Osteocyte (in vitro differentiated cells): ENCODE data around the gene GSTO1. TPM values are rescaled to one million over a fixed set of nuclear protein-coding genes. Genes with fewer than 3 reads are reported as not detected.
A peak's percentile ranks its signal among the peaks of the same experiment; 100 is the strongest.

ENCODE experiments used
- DNase-seq: peaks from one replicate; pipeline ENCODE4 v3.0.0; 2021; ENCODE audit warnings: mixed read lengths; ENCODE audit not compliant: unreplicated experiment; ENCODE audit errors: extremely low spot score
- H3K27ac Mint-ChIP-seq: one replicate; pipeline ENCODE4 v1.8.0; 2021; ENCODE audit warnings: mild to moderate bottlenecking, mixed read lengths; ENCODE audit not compliant: unreplicated experiment
- H3K27me3 Mint-ChIP-seq: one replicate; pipeline ENCODE4 v1.8.0; 2021; ENCODE audit warnings: mixed read lengths; ENCODE audit not compliant: unreplicated experiment
- H3K36me3 Mint-ChIP-seq: one replicate; pipeline ENCODE4 v1.8.0; 2021; ENCODE audit warnings: mixed read lengths; ENCODE audit not compliant: unreplicated experiment
- H3K4me1 Mint-ChIP-seq: one replicate; pipeline ENCODE4 v1.8.0; 2021; ENCODE audit warnings: mixed read lengths; ENCODE audit not compliant: unreplicated experiment
- H3K4me3 Mint-ChIP-seq: one replicate; pipeline ENCODE4 v1.8.0; 2021; ENCODE audit warnings: mild to moderate bottlenecking, moderate library complexity, mixed read lengths; ENCODE audit not compliant: unreplicated experiment
- H3K9me3 Mint-ChIP-seq: one replicate; pipeline ENCODE4 v1.8.0; 2021; ENCODE audit warnings: mixed read lengths; ENCODE audit not compliant: unreplicated experiment
- CTCF ChIP-seq: fragments of 200-600 bp; sonication (generic); IDR thresholded peaks from 2 replicates; pipeline ENCODE4 v1.5.0; 2021; ENCODE audit warnings: antibody characterized with exemption, mild to moderate bottlenecking, moderate library complexity
- total RNA-seq: library from RNA; stranded (reverse); gene quantifications from 2 replicates; pipeline ENCODE4 v1.2.1, GENCODE V29; 2021

Gene GSTO1
- total RNA-seq, 1 donor from 2014 or later = 77.4 TPM

- peaks cover 8% of the 10 kb centered on the region for H3K27me3 Mint-ChIP-seq
- H3K4me3 Mint-ChIP-seq = peak overlapping the region; percentile 94
- H3K4me1 Mint-ChIP-seq = peaks cover 43% of the 10 kb centered on the region
- H3K9me3 Mint-ChIP-seq = no peaks in the 10 kb centered on the region
- H3K27ac Mint-ChIP-seq = peak overlapping the region; percentile 97
- peaks cover 16% of the 10 kb centered on the region for H3K36me3 Mint-ChIP-seq
- TF ChIP-seq CTCF = no peak
- DNase-seq = no peak
Observed at GRCh38 chr10:104255311-104255981, 754 bp downstream of the GSTO1 start.

- no peak for DNase-seq
- Mint-ChIP-seq H3K27me3 (peaks cover 2% of the 10 kb centered on the region), H3K36me3 (peaks cover 25% of the 10 kb centered on the region), H3K4me1 (peaks cover 49% of the 10 kb centered on the region), H3K9me3 (no peaks in the 10 kb centered on the region), H3K27ac (peak overlapping the region; percentile 97), H3K4me3 (peak overlapping the region; percentile 94)
- no peak for TF ChIP-seq CTCF
Observed at GRCh38 chr10:104256335-104256961, 1.8 kb downstream of the GSTO1 start.

GRCh38 chr10:104257235-104257634 is 2.5 kb downstream of the GSTO1 start:
- no peak overlapping the region for H3K4me3 Mint-ChIP-seq
- peak overlapping the region; percentile 55 for H3K27ac Mint-ChIP-seq
- no peak for DNase-seq
- peaks cover 25% of the 10 kb centered on the region for H3K36me3 Mint-ChIP-seq
- peaks cover 49% of the 10 kb centered on the region for H3K4me1 Mint-ChIP-seq
- H3K27me3 Mint-ChIP-seq = no peaks in the 10 kb centered on the region
- no peak for TF ChIP-seq CTCF
- H3K9me3 Mint-ChIP-seq = no peaks in the 10 kb centered on the region

GRCh38 chr10:104258209-104258608 is 3.5 kb downstream of the GSTO1 start:
- peaks cover 49% of the 10 kb centered on the region for H3K4me1 Mint-ChIP-seq

More at GRCh38 chr10:104258209-104258608, 3.5 kb downstream of the GSTO1 start:
- no peak overlapping the region for H3K4me3 Mint-ChIP-seq
- H3K36me3 Mint-ChIP-seq = peaks cover 25% of the 10 kb centered on the region
- no peak for TF ChIP-seq CTCF
- H3K27me3 Mint-ChIP-seq = no peaks in the 10 kb centered on the region
- H3K9me3 Mint-ChIP-seq = no peaks in the 10 kb centered on the region
- H3K27ac Mint-ChIP-seq = peak overlapping the region; percentile 34
- no peak for DNase-seq
